ENCODE measurements around the gene ZNF235.

GRCh38 chr19:44278181-44278690, 26.6 kb downstream of the ZNF235 start:
- TF ChIP-seq, protein P1, sequence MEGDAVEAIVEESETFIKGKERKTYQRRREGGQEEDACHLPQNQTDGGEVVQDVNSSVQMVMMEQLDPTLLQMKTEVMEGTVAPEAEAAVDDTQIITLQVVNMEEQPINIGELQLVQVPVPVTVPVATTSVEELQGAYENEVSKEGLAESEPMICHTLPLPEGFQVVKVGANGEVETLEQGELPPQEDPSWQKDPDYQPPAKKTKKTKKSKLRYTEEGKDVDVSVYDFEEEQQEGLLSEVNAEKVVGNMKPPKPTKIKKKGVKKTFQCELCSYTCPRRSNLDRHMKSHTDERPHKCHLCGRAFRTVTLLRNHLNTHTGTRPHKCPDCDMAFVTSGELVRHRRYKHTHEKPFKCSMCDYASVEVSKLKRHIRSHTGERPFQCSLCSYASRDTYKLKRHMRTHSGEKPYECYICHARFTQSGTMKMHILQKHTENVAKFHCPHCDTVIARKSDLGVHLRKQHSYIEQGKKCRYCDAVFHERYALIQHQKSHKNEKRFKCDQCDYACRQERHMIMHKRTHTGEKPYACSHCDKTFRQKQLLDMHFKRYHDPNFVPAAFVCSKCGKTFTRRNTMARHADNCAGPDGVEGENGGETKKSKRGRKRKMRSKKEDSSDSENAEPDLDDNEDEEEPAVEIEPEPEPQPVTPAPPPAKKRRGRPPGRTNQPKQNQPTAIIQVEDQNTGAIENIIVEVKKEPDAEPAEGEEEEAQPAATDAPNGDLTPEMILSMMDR (IDR thresholded peaks at IDR 0.05; ENCODE audit: insufficient read depth, low read length, poor library complexity, severe bottlenecking), result no peak
- no peak for TF ChIP-seq EZH2phosphoT487 (conservative IDR thresholded peaks at IDR 0.05; ENCODE audit: low read length)
